Stimulated activated CD4-positive, alpha-beta T cell treated with anti-CD3 and anti-CD28 coated beads, Interleukin-12 subunit alpha, Interleukin-12 subunit beta, amount 100 ng/mL, for 4 hours (primary cell): ENCODE measurements around the gene FAM162A.
A peak's percentile ranks its signal among the peaks of the same experiment; 100 is the strongest.

Experiments used
- DNase-seq: peaks from one replicate; pipeline ENCODE4 v3.0.0-alpha.2; 2020

FAM162A gene

DNA sequence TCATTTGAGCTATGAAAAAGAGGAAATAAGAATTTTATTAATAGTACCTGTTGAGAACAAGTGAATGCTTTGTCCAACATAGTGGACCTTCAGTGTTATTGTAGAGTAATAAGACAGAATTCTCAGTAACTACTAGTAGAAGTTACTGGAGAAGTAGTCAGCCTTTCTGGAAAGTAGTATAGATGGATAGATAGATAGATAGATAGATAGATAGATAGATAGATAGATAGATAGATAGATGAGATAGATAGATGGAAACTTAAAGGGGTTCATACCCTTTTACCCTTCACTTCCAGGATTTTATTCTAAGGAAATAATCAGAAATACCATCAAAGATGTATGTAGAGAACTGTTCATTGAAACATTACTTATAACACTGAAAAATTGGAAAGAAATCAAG is 5.2 kb downstream of the FAM162A start:
- no peak for DNase-seq

DNA sequence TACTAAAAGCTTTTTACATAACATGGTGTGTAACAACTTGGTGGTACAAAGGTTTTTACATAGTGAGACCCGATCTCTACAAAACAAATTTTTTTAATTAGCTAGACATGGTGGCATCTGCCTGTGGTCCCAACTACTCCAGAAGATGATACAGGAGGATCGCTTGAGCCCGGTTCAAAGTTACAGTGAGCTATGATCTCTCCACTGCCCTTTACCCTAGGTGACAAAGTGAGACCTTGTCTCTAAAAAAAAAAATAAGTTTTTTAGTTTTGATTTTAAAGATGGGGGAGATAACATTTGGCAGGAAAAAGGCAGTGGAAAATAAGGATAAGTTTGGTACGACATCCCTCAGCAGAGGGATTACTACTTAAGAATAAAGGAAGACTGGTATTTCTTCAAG is 5.9 kb downstream of the FAM162A start:
- DNase-seq = no peak

DNA sequence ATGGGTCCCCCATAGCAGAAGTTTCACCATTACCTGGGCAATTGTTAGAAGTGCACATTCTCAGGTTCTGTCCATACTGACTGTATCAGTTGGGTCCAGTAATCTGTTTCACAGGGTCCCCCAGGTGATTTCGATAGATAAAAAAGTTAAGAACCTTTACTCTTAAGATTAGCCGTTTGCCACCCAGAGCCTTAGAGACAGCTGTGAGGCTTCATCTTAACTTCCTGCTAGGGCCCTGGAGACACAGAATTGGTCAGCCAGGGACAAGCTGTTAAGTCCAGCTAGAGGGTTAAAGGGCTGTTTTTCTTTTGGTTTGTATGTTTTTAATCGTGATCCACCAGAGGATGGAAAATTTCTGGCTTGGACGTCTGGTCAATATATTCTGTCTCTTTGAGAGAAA is 6.7 kb downstream of the FAM162A start:
- no peak for DNase-seq

DNA sequence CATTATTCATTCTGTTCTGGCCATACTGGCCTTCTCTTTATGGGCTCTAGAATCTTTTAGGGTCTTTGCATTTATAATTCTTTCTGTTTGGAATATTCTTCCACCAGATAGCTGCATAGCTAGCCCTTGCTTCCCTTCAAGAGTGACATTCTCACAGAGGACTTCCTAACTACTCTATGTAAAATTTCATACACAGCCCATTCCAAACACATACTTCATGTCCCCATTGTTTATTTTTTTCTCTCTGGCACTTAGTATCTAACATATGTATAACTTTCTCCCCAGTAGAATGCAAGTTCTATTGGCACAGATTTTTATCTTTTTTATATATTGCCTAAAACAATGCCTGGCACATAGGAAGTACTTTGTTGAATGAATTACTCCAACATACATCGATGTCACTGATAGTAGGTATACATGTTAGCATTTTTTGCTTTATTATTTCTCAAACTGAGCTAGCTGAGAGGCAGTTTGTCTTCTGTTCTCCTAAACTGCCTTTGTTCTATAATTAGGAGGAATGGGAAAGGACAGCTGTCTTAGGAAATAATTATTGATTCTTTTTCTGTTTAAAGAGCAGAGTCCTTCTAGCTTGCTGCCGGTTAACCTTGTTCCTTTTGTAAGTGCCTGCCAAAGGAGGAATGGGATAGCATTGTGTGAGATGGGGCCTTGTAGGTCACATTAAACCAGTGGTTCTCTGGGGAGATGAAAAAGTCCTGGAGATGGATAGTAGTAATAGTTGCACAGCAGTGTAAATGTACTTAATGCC is 7.9 kb downstream of the FAM162A start:
- no peak for DNase-seq

DNA sequence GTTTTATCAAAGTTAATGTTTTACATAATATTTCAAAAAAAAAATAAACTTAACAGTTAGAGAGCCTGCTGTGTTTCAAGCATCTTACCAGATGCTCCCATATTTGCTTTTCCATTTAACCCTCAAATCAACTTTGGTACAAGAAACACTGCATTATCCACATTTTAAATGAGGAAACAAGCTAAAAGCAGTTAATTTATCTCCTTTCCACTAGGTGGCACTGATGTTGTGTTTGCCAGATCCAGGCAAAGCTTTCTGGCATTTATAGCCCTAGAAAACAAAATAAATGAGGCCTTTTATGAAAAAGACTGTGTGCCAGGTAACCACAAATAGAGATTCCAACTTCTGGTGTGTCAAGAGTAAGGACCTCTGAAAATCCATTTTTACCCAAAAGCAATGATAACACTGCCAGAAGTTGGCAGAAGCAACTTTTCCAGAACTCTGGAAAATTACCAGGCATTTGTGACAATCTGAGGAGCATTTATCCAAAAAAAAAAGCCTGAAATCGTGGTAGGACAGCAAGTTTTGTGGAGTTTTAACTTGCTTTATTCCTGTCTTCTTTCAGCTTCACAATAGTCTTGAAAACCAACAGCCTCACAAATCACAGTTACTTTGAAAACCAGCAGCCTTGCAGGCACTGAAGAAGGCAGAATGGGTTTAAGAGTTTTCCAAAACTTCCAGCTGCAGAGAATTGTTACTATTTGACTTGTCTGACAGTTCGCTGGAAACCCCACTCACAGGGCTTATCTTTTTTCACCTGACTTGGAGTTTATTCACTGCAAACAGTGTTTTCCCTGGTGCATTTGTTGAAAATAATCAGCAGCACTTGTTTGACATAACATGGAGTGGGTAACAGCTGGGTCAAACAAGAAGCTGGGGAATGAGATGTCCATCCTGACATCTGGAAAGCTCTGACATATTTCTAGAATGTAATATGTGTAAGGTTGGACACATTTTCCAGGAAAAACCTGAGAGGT is 9.2 kb downstream of the FAM162A start:
- DNase-seq = no peak

DNA sequence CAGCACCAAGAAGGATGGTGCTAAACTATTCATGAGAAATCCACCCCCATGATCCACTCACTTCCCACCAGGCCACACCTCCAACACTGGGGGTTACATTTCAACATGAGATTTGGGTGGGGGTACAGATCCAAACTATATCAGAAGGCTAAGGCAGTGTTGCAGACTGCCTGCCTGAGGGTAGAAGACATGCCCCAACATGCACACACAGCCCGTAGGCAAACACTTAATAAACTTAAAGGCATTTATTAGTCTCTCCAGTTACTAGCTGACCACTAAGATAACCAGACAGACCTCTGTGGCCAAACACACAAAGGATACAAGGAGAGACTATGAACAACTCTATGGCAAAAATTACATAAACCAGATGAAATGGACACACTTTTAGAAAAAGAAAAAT is 10.2 kb downstream of the FAM162A start:
- no peak for DNase-seq

DNA sequence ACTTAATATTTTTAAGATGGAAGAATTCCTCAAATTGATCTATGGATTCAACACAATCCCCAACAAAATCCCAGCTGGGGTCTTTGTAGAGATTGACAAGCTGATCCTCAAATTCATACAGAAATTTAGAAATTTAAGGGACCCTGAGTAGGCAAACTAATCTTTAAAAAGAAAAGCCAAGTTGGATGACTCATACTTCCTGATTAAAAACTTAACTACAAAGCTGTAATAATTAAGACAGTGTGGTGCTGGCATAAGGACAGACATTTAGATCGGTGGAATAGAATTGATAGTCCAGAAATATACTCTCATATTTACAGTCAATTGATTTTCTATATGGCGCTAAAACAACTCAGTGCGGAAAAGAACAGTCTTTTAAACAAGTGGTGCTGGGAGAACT is 11.6 kb downstream of the FAM162A start:
- no peak for DNase-seq

DNA sequence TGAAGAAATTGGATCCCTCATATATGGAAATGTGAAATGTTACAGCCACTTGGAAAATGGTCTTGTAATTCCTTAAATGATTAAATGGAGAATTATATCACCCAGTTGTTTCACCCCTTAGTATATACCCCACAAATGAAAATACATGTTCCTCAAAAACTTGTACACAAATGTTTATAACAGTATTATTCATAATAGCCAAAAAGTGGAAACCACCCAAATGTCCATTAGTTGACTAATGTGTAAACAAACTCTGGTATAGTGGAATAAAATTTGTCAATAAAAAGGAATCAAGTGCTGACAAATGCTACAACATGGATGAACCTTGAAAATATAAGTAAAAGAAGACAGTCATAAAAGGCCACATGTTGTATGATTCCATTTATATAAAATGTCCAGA is 12.5 kb downstream of the FAM162A start:
- no peak for DNase-seq

DNA sequence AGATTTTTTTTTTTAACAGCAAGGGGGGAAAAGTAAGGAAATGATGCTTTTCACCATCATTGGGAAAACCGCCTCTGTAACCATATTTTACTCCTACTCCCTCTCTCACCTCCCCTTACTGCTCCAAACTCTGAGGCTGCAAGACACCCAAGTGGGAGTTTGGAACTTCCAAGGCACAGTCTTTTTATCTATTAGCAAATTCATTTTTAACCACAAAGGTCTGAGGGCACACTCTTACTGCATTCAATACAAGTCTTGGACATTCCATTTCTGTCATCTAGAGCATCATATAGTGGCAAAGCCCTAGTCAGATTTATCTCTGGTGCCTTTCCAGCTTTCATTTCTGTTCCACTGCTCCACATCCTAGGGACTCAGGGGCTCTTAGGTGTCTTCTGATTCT is 13.2 kb downstream of the FAM162A start:
- DNase-seq = no peak

DNA sequence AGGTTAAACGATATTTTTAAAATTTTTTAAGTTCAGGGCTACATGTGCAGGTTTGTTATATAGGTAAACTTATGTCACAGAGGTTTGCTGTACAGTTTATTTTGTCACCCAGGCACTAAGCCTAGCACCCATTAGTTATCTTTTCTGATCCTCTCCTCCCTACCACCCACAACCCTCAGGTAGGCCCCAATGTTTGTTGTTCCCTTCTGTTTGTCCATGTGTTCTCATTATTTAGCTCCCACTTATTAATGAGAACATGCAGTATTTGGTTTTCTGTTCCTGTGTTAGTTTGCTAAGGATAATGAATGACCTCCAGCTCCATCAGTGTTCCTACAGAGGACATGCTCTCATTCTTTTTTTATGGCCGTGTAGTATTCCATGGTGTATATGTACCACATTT is 14.9 kb downstream of the FAM162A start:
- DNase-seq = no peak

DNA sequence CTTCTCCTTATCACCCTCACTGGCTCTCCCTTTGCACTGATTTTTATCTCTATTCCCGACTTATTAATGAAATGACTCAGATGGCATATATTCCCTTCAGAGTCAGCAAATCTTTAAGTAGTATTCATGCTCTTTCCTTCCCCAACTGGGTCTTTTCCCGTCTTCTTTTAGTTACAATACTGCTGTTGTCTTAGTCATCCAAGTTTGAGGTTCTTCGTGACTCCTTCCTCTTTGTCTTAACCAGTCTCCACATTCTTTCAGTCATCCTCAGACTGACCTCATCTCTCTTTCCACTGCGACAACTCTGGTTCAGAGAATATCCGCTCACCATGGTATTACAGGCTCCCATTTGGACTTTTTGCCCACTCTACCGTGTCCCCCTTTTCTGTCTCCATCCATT is 19.5 kb downstream of the FAM162A start:
- DNase-seq = no peak

DNA sequence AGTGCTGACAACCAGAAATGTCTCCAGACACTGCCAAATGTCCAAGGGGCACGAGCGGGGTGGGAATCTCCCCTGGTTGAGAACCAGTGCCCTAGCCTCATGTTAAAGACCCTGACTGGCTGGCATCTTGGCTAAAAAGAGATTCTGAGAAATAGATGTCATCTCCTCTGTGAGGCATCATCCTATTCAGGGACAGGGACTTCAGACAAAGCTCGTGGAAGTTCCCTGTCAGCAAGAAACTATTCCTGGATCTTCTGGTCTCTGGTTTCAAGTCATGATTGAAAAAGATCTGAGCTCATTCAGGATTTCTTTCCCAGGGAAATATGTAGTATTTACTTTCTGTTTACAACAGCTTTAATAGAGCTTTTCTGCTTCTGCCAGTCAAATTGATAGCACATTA is 21.0 kb downstream of the FAM162A start:
- no peak for DNase-seq

DNA sequence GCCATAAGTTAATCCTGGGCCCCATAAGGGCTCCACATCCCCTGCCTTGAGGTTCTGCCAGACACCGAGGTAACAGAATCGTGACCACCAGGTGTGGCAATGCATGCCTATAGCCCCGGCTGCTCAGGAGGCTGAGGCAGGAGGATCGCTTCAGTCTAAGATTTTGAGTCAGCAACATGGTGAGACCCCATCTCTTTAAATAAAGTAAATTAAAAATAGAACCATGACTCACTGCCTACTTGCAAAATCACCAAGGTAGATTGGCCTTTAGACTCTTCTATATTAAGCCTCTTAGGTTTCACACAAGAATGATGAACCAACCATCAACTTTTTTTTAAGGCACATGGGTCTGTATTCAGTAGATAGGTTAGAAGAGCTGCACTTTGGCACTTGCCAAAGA is 22.2 kb downstream of the FAM162A start:
- DNase-seq = no peak

DNA sequence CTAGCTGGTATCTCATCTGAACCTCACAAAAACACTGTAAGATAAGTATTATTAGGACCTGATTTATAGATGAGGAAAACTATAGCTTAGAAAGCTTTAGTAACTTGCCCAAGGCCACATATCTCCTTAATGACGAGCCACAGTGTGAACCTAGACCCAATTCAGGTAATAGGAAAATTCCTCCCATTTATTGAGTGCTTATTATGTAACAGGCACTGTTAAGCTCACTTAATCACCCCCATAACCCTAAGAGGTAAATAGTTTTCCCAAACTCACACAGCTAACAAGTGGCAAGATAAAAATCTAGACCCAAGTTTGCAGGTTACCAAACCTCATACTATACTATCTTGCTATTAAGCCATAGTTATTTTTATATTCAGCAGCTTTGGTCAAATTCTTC is 24.0 kb downstream of the FAM162A start:
- DNase-seq = no peak

DNA sequence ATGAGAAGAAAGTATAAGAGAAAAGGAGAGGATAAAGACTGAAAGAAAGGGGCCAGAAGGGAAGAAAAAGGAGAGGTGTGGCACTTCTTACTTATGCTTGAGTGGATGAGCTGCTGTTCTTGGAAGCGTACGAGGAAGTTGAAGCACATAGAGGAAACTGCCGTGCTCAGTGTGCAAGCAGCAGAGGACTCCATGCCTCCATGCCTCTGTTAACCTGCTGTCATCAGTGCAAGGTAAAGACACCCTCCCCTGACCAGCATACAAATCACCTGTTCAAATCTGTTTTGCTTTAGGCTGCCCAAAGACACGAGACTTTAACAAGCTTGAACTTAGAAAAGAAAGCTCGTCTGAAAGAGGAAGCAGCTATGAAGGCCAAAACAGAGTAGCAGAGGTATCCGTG is 25.5 kb downstream of the FAM162A start:
- no peak for DNase-seq

DNA sequence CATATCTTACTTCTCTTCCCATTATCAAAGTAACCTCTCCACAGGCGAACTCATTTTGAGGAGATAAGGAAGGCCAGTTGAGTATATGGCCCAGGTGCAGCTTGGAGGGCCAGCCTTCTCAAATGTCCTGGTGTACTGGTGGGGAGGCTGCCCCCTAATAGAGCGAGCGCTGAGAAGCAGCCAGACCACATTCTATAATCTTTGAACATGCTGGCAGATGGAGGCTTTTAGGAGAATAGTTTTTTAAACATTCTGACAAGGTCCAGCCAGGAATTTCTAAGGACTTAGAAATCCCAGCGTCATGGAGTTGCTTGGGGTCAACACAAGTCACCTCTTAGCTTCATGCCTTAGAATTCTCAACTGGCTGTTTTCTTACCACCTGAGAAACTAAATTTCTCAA is 26.1 kb downstream of the FAM162A start:
- no peak for DNase-seq

DNA sequence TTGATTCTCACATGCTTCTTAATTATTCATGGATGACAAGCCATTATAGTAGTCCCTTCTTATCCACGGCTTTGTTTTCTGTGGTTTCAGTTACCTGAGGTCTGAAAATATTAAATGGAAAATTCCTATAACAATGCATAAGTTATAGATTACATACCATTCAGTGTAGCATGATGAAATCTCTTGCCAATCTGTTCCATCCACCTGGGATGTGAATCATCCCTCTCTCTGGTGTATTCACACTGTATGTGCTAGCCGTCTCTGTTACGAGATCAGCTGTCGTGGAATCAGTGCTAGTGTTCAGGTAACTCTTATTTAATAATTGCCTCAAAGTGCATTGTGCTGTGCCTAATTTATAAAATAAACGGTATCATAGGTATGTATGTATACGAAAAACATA is 26.7 kb downstream of the FAM162A start:
- no peak for DNase-seq

DNA sequence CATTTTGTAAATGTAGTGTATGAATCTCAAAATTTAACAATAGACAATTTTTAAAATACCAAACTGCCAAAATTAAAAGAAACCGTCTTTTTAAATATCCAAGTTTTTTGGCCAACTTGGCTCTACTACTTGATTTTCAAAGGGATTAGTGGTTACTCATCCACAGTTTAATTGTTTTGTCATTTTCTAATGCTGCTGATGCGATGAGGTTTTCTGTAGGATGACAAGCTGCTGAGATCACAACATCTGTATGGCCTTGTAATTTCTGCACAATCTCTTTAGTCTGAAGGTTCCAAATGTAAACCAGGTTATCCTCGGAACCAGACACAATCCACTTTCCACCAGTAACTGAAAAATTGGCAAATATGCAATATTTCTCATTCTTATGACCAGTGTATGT is 30.4 kb downstream of the FAM162A start:
- DNase-seq = no peak

DNA sequence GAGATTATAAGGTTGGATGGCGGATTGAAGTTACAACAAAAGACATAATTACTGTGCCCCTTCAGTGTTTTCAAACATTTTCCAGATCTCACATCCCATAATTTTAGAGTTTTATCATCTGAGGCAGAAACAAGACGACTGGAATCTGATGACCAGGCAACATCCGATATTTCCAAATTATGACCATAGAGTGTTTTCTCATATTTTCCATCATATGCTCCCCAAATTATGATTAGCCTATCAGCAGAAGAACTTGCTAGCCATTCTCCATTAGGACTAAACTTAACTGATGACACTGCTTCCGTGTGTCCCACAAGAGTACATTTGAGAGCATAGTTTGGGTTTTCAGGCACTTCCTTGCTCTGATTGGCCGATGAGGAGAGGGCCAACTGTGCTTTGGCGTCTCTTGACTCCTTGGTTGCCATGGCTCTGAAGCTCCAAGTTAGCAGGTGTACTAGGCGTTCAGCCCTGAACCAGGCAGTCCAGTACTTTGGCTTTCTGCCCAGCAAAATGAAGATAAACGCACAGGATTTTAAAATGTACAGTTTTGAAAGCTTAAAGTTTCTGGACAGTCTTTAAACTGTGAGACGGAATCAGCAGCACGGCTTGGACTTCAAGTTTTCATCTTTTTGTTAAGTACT is 31.2 kb downstream of the FAM162A start:
- DNase-seq = peak; percentile 14

DNA sequence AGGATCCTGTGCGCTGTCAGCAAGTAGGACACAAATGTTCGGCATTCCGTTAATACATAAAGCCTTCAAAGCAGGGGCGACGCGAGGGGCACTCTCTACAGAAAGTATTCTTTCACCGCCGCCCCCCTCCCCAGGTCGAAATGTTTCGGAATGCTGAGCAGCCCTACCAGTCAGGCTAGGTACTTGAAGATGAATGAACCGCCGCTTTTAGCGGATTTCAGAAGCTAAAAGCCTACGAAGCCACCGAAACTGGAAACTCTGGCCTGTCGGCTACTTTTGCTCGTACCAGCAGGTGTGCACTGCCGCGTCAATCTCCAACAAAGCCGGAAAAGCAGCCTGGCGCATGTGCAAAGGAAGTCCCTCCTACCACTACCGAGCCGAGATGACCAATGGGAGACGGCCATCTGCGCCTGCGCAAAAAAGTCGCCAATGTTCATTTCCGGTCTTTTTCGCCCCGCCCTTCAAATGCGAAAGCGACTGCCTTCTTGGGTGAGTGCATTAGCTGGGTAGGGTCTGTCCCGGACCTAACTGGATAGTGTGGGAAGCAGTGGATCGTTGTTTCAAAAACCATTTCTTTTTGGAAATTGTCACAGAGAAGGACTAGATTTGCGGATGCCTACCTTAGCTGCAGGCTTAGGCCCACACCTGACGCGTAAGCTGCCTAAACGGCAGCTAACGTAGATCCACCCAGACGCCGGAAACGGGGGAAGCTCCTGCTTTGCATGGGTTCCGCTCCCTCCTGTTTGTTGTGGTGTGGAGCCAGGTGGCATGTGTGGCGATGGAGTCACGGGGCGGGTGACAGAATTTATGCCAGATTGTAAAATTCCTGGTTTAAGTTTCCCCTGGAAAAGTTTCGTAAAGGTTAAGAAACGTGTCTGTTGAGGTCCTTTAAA is 32.0 kb downstream of the FAM162A start, which contains the start of gene WDR5B:
Gene WDR5B (minus strand): TSS at position 301 of the 893 bp plus-strand sequence. CDS start 534 bp downstream, outside the sequence.
- DNase-seq = peak; percentile 97

DNA sequence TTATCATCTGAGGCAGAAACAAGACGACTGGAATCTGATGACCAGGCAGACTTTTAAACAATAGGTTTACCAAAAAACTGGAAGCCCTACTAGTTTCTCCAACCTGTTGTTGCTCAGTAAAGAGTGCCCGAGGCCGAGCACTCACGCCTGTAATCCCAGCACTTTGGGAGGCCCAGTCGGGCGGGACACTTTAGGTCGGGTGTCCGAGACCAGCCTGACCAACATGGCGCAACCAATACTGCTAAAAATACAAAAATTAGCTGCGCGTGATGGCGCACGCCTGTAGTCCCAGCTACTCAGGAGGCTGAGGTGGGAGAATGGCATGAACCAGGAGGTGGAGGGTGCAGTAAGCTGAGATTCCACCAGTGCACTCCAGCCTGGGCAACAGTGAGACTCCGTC is 33.0 kb downstream of the FAM162A start:
- DNase-seq = no peak

DNA sequence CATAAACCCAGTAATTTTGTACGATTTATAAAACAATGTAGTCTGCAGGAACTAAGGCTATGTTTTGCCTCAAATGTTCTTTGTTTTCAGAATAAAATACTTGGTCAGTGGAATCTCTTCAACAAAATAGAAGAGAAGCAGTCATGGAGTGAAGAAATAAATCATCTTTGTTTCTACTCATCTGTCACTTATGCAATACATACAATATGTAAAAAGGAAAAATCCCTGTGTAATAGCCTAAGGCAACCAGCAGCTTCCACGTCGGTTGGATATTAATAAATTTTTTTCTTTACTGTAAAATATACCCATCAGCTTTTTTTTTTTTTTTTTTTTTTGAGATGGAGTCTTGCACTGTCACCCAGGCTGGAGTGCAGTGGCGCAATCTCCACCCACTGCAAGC is 37.1 kb downstream of the FAM162A start:
- DNase-seq = no peak

DNA sequence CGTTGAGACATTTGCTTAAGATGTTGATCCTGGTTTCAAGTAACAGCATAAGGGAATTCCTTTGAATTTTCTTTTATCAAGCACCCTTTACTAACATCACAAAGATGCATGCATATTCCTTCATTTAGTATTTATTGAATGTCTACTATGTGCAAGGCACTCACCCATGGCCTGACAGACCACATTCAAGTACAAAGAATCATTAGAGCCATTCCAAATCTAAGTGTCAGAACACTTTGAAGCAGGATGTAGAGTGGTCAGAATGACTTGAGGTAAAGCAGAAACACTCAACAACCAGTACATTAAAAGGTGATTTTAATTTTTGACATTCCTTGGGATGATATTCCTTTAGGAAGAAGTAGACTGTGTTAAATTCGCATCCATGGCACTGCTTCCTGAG is 37.9 kb downstream of the FAM162A start:
- no peak for DNase-seq
